Measurements from ENCODE around the gene GSTM1.

Gene GSTM1

GRCh38 chr1:109728870-109729269 is 41.3 kb downstream of the GSTM1 start:
- no peak for DNase-seq (ENCODE audit: low read depth)

GRCh38 chr1:109730666-109731065 is 43.0 kb downstream of the GSTM1 start:
- DNase-seq (ENCODE audit: low read depth) = no peak

- DNase-seq (ENCODE audit: low read depth) = no peak
These were observed 44.8 kb downstream of the GSTM1 start for GRCh38 chr1:109732390-109732881.

- DNase-seq (ENCODE audit: low read depth) = no peak
These were observed 45.7 kb downstream of the GSTM1 start for GRCh38 chr1:109733236-109733870.

- peak; percentile 77 for DNase-seq (ENCODE audit: low read depth)
These were observed 52.4 kb downstream of the GSTM1 start for GRCh38 chr1:109739738-109740614.

GRCh38 chr1:109740615-109741373 is 53.2 kb downstream of the GSTM1 start, which contains the start of gene GSTM3:
Gene GSTM3, minus strand, starts transcription at chr1:109741038. Its CDS starts 751 bp downstream, at chr1:109740287.
- no peak for DNase-seq (ENCODE audit: low read depth)

All from activated T-helper 9 cell treated with anti-CD3 and anti-CD28 coated beads, Interleukin-2, amount 50 U/mL, for 16 hours (primary cell).